ENCODE measurements around the gene LETM1. TPM values are rescaled to one million over a fixed set of nuclear protein-coding genes. Genes with fewer than 3 reads are reported as not detected.

Gene LETM1
- total RNA-seq, 1 experiment from 2014 or later, result 102 TPM

- no peaks in the 10 kb centered on the region for H3K27me3 ChIP-seq (replicated peaks; ENCODE audit: insufficient read depth, low read depth, low read length, poor library complexity)
- H3K9me3 ChIP-seq (ENCODE audit: low read depth, low read length, poor library complexity, severe bottlenecking), result no peaks in the 10 kb centered on the region
- no TSS peak for BruUV-seq (replicated peaks)
- TF ChIP-seq EZH2 (IDR thresholded peaks at IDR 0.05; ENCODE audit: borderline replicate concordance, low read depth, low read length, poor library complexity, severe bottlenecking), result no peak
- TF ChIP-seq, protein P1, sequence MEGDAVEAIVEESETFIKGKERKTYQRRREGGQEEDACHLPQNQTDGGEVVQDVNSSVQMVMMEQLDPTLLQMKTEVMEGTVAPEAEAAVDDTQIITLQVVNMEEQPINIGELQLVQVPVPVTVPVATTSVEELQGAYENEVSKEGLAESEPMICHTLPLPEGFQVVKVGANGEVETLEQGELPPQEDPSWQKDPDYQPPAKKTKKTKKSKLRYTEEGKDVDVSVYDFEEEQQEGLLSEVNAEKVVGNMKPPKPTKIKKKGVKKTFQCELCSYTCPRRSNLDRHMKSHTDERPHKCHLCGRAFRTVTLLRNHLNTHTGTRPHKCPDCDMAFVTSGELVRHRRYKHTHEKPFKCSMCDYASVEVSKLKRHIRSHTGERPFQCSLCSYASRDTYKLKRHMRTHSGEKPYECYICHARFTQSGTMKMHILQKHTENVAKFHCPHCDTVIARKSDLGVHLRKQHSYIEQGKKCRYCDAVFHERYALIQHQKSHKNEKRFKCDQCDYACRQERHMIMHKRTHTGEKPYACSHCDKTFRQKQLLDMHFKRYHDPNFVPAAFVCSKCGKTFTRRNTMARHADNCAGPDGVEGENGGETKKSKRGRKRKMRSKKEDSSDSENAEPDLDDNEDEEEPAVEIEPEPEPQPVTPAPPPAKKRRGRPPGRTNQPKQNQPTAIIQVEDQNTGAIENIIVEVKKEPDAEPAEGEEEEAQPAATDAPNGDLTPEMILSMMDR (conservative IDR thresholded peaks at IDR 0.05; ENCODE audit: low read depth, low read length), result no peak
- ChIA-PET POLR2A (ENCODE audit: low non-redundant PET) (interaction anchor here (0.5 kb wide), 1 partner anchor 31 kb away, joined by 3 read pairs; no protein-coding TSS in a partner anchor), CTCF (no interaction called here)
- no peak overlapping the region for H3K4me3 ChIP-seq (ENCODE audit: low read depth, low read length, poor library complexity, severe bottlenecking)
- no peak for DNase-seq (ENCODE audit: low spot score)
- H3K4me1 ChIP-seq (ENCODE audit: insufficient read depth, low read length, poor library complexity, severe bottlenecking), result no peaks in the 10 kb centered on the region
- no peak overlapping the region for H3K27ac ChIP-seq (ENCODE audit: low read depth, low read length, poor library complexity, severe bottlenecking)
- intact Hi-C loops (cut with micrococcal nuclease; ENCODE audit: unreplicated experiment), result no loop called here
- H3K36me3 ChIP-seq (ENCODE audit: insufficient read depth, low read length, poor library complexity, severe bottlenecking), result peaks cover 11% of the 10 kb centered on the region
Observed at GRCh38 chr4:1851575-1852410, 4.2 kb downstream of the LETM1 start.

- H3K9me3 ChIP-seq (ENCODE audit: low read depth, low read length, poor library complexity, severe bottlenecking), result no peaks in the 10 kb centered on the region
- H3K27ac ChIP-seq (ENCODE audit: low read depth, low read length, poor library complexity, severe bottlenecking), result no peak overlapping the region
- H3K36me3 ChIP-seq (ENCODE audit: insufficient read depth, low read length, poor library complexity, severe bottlenecking), result peaks cover 18% of the 10 kb centered on the region
- H3K4me1 ChIP-seq (ENCODE audit: insufficient read depth, low read length, poor library complexity, severe bottlenecking), result no peaks in the 10 kb centered on the region
- H3K27me3 ChIP-seq (replicated peaks; ENCODE audit: insufficient read depth, low read depth, low read length, poor library complexity), result no peaks in the 10 kb centered on the region
- TF ChIP-seq, protein P1 (conservative IDR thresholded peaks at IDR 0.05; ENCODE audit: low read depth, low read length), result no peak
- no peak overlapping the region for H3K4me3 ChIP-seq (ENCODE audit: low read depth, low read length, poor library complexity, severe bottlenecking)
- POLR2A ChIA-PET (ENCODE audit: low non-redundant PET), result no interaction called here
- CTCF ChIA-PET, result no interaction called here
- DNase-seq (ENCODE audit: low spot score), result no peak
- intact Hi-C loops (cut with micrococcal nuclease; ENCODE audit: unreplicated experiment), result no loop called here
- no TSS peak for BruUV-seq (replicated peaks)
Observed at GRCh38 chr4:1851160-1851559, 4.8 kb downstream of the LETM1 start.

DNA sequence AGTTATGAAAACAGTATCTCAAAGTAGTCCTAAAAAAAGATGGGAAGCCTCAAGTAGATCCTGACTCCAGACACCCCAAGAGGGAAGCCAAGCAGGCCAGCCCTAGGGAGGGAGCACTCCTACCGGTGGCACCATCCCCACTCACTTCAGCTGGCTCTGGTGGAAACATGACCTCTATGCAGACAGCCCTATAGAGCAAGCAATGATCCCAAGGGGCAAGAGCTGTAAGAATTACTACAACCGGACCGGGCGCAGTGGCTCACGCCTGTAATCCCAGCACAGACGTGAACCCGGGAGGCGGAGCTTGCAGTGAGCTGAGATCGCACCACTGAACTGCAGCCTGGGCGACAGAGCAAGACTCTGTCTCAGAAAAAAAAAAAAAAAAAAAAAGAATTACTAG, 5.7 kb downstream of the LETM1 start:
- H3K36me3 ChIP-seq (ENCODE audit: insufficient read depth, low read length, poor library complexity, severe bottlenecking), result peaks cover 24% of the 10 kb centered on the region
- no peaks in the 10 kb centered on the region for H3K9me3 ChIP-seq (ENCODE audit: low read depth, low read length, poor library complexity, severe bottlenecking)
- no peaks in the 10 kb centered on the region for H3K4me1 ChIP-seq (ENCODE audit: insufficient read depth, low read length, poor library complexity, severe bottlenecking)
- CTCF ChIA-PET, result interaction anchor here (0.6 kb wide), 1 partner anchor 258 kb away, joined by 4 read pairs; no protein-coding TSS in a partner anchor
- POLR2A ChIA-PET (ENCODE audit: low non-redundant PET), result no interaction called here
- no peaks in the 10 kb centered on the region for H3K27me3 ChIP-seq (replicated peaks; ENCODE audit: insufficient read depth, low read depth, low read length, poor library complexity)
- no TSS peak for BruUV-seq (replicated peaks)
- TF ChIP-seq, protein P1 (conservative IDR thresholded peaks at IDR 0.05; ENCODE audit: low read depth, low read length), result no peak
- TF ChIP-seq EZH2 (IDR thresholded peaks at IDR 0.05; ENCODE audit: borderline replicate concordance, low read depth, low read length, poor library complexity, severe bottlenecking), result no peak
- H3K4me3 ChIP-seq (ENCODE audit: low read depth, low read length, poor library complexity, severe bottlenecking), result no peak overlapping the region
- H3K27ac ChIP-seq (ENCODE audit: low read depth, low read length, poor library complexity, severe bottlenecking), result no peak overlapping the region
- no peak for DNase-seq (ENCODE audit: low spot score)
- intact Hi-C loops (cut with micrococcal nuclease; ENCODE audit: unreplicated experiment), result no loop called here

All from A673 (cell line).